Activated T-cell treated with anti-CD3 and anti-CD28 coated beads, Interleukin-2, amount 50 U/mL, for 4 hours (primary cell): ENCODE measurements around the gene TRAF3. TPM values are rescaled to one million over a fixed set of nuclear protein-coding genes. Genes with fewer than 3 reads are reported as not detected.
"Not testable (repeated sequence)": the region's sequence is repeated elsewhere in the genome, so short reads cannot be mapped to it uniquely, and the experiment has no call there.

Source experiments
- ATAC-seq, 2 donors: fragments of 200-7000 bp; cut with Tn5 transposase; one replicate each; pipeline ENCODE4 v1.10.0; 2021
- DNase-seq: peaks from one replicate; pipeline ENCODE4 v3.0.0-alpha.2; 2020
- H3K27me3 Mint-ChIP-seq: one replicate; pipeline ENCODE4 v1.8.0; 2021; ENCODE audit warnings: low read depth, mixed read lengths
- H3K36me3 Mint-ChIP-seq: one replicate; pipeline ENCODE4 v1.8.0; 2022; ENCODE audit warnings: mixed read lengths; ENCODE audit not compliant: insufficient read depth
- H3K4me1 Mint-ChIP-seq: one replicate; pipeline ENCODE4 v1.8.0; 2021; ENCODE audit warnings: low read depth, mixed read lengths
- H3K4me3 Mint-ChIP-seq: one replicate; pipeline ENCODE4 v1.8.0; 2021; ENCODE audit warnings: mild to moderate bottlenecking, moderate library complexity, mixed read lengths
- H3K9me3 Mint-ChIP-seq: one replicate; pipeline ENCODE4 v1.8.0; 2021; ENCODE audit warnings: mixed read lengths
- total RNA-seq, 3 donors: library from RNA; stranded (reverse); gene quantifications; one replicate each; pipeline ENCODE4 v1.2.1, GENCODE V29; 2021

Gene TRAF3
- total RNA-seq, 3 donors from 2014 or later = 76.0 to 91.0 (median 78.1) TPM

DNA sequence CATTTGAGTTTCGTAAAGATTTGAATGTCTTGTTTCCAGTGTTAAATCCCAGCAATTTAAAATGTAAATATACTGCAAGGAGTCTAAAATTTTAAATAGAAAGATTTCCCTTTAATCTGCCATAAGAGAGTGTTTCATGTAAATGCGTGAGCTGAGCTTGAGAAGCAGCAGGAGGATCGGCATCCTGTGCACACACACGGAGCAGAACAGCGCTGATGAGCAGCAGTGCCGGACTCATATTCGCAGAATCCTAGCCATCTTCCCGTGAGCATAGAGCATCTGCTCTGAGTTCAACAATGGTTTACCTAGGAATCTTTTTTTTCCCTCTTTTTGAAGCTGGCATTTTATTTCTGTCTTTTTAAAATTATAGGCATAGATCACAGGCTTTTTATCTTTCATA lies 115.4 kb downstream of the TRAF3 start:
- peaks cover 47% of the 10 kb centered on the region for H3K36me3 Mint-ChIP-seq

DNA sequence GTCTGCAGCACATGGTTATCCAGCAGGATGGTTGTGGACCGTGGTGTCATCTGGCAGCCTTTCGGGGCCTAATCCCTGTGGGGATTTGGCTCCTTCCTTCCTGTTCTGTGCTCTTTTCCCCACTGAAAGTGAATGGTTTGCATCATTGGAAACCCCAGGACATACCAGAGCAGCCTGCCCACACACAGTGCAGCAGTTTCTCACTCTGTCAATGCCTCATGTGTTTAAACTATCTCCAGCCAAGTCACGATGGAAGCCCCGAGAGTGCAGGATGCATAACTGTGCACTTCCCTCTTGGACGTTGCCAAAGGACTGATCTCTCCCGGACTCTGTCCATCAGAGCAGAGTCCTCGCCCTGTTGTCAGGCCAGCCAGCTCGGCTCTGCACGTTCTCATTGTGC lies 116.2 kb downstream of the TRAF3 start:
- ATAC-seq = no peak

More for the DNA sequence above, 115.4 kb downstream of the TRAF3 start:
- Mint-ChIP-seq H3K4me1 (no peaks in the 10 kb centered on the region), H3K9me3 (no peaks in the 10 kb centered on the region), H3K27me3 (no peaks in the 10 kb centered on the region), H3K4me3 (no peak overlapping the region)
- DNase-seq (no peak), ATAC-seq (no peak)

DNA sequence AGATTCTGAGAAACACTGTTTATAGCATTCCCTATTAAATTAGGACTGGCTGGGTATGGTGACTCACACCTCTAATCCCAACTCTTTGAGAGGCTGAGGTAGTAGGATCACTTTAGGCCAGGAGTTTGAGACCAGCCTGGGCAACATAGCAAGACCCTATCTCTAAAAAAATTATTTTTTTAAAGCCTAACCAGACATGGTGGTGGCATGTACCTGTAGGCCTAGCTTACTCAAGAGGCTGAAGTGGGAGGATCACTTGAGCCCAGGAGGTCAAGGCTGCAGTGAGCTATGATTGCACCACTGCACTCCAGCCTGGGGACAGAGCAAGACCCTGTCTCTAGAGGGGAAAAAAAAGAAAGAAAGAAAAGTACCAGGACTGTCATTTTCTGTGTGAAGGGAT lies 119.5 kb downstream of the TRAF3 start:
- DNase-seq, H3K27me3 Mint-ChIP-seq, H3K4me3 Mint-ChIP-seq, H3K9me3 Mint-ChIP-seq, ATAC-seq: not testable (repeated sequence)
- H3K4me1 Mint-ChIP-seq = peaks cover 21% of the 10 kb centered on the region
- H3K36me3 Mint-ChIP-seq = peaks cover 45% of the 10 kb centered on the region

More for the DNA sequence above, 116.2 kb downstream of the TRAF3 start:
- Mint-ChIP-seq H3K36me3 (peaks cover 49% of the 10 kb centered on the region), H3K4me1 (peaks cover 4% of the 10 kb centered on the region), H3K4me3 (no peak overlapping the region), H3K27me3 (no peaks in the 10 kb centered on the region), H3K9me3 (no peaks in the 10 kb centered on the region)
- DNase-seq = no peak

DNA sequence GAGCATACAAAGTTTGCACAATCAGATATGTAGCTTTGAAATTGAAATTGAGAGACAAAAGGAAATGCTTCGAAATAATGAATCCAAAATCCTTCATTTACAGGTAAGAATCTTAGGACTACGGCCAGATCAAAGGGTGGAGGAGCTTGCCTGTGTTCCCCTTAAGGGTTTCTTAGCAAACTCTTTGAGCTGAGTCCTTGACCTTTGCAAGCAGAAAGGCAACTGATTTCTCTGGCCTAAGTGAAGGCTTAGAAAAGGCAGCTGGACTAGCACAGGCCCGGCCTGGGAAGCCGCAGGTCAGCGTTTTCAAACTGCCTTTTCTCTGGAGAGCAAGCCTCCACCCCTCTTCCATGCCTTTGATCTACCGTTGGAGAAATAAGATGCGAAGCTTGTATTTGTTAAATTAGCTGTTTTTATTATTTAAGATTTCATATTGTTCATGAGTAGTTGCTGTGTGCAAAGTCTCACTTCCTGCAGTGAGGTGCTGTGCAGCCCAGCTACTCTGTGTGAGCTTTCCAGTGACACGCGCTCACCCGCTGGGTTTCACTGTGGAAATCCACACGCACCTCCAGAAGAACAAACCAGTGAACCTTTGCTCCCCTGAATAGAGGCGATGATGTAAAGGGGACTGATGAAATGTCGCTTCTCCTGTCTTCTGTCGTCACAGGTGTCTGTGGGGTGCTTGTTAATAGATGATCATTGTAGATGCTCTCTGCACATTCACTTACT lies 120.2 kb downstream of the TRAF3 start:
- ATAC-seq (no peak), DNase-seq (no peak)
- Mint-ChIP-seq H3K27me3 (no peaks in the 10 kb centered on the region), H3K9me3 (no peaks in the 10 kb centered on the region), H3K36me3 (peaks cover 40% of the 10 kb centered on the region), H3K4me3 (no peak overlapping the region), H3K4me1 (peaks cover 21% of the 10 kb centered on the region)

DNA sequence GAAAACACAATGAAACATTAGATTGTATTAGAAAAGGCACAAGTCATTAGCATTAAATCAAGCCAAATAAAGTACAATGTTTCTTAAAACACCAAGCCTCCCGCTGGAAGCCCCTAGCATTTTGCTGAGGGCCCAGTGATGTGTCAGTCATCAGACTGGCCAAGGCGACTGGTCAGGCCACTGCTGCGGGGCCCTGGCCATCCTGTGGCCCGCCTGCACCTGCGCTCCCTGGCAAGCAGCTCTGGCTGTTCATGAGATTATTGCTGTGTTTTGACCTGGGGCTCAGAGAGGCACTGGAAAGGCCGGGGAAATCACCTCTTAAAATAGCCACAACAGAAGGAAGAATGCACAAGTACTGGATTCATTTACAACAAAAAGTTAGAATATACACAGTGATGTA lies 121.0 kb downstream of the TRAF3 start:
- Mint-ChIP-seq H3K9me3 (no peaks in the 10 kb centered on the region), H3K4me3 (no peak overlapping the region), H3K27me3 (no peaks in the 10 kb centered on the region), H3K36me3 (peaks cover 39% of the 10 kb centered on the region), H3K4me1 (peaks cover 21% of the 10 kb centered on the region)
- ATAC-seq (no peak), DNase-seq (no peak)

DNA sequence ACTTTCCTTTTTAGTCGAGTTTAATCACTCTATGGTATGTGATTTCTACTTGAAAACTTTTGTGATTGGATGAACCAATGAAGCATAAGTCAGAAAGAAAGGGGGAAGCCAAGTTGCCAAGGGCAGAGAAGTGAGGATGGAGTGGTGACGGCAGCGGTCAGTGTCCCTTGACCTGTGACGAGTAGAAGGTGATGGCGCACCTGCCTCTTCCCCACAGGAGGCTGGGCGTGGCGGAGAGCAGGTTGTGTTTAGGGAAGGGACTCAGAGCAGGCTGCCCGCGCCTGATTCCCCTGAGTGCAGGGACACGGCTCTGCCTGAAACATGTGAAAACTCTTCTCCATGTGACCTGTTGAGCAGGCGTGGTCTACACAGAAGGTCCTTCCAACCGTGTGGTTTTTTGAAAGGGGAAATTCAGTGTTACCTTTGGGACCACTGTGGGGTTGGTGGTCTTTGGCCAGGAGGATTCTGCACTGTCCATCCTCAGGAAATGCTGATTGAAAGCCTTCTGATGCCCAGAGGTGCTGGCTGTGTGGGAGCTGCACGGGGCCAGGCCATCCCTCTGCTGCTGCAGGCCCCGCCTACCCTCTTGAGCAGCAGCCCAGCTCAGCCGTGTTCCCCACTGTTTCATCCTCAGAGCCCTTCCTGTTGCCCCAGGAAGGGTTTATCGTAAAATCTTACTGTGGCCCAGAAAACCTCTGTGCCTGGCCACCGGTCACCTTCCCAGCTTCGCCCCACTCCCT lies 121.7 kb downstream of the TRAF3 start:
- Mint-ChIP-seq H3K27me3 (no peaks in the 10 kb centered on the region), H3K4me1 (peaks cover 21% of the 10 kb centered on the region), H3K9me3 (no peaks in the 10 kb centered on the region), H3K4me3 (no peak overlapping the region), H3K36me3 (peaks cover 40% of the 10 kb centered on the region)
- ATAC-seq = no peak
- no peak for DNase-seq

DNA sequence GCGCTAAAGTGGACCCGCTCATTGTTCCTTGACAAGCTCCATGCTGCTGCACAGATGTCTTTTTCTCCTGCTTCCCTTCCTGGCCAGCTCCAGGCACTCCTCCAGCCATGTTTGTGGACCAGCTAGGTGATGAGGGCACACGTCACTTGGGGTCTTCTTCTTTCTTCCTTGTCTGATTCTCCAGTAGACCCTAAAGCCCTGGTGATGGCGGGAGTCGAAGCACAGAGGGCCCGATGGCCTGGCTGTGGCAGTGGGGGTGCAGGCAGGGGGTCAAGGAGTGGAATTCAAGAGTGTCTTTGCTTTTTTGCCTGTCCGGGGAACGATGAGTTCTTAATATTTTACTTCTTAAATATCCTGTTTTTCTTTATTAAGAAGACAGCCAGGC lies 122.3 kb downstream of the TRAF3 start:
- DNase-seq (no peak), ATAC-seq (no peak)
- Mint-ChIP-seq H3K4me1 (peaks cover 21% of the 10 kb centered on the region), H3K4me3 (no peak overlapping the region), H3K36me3 (peaks cover 37% of the 10 kb centered on the region), H3K9me3 (no peaks in the 10 kb centered on the region), H3K27me3 (no peaks in the 10 kb centered on the region)

DNA sequence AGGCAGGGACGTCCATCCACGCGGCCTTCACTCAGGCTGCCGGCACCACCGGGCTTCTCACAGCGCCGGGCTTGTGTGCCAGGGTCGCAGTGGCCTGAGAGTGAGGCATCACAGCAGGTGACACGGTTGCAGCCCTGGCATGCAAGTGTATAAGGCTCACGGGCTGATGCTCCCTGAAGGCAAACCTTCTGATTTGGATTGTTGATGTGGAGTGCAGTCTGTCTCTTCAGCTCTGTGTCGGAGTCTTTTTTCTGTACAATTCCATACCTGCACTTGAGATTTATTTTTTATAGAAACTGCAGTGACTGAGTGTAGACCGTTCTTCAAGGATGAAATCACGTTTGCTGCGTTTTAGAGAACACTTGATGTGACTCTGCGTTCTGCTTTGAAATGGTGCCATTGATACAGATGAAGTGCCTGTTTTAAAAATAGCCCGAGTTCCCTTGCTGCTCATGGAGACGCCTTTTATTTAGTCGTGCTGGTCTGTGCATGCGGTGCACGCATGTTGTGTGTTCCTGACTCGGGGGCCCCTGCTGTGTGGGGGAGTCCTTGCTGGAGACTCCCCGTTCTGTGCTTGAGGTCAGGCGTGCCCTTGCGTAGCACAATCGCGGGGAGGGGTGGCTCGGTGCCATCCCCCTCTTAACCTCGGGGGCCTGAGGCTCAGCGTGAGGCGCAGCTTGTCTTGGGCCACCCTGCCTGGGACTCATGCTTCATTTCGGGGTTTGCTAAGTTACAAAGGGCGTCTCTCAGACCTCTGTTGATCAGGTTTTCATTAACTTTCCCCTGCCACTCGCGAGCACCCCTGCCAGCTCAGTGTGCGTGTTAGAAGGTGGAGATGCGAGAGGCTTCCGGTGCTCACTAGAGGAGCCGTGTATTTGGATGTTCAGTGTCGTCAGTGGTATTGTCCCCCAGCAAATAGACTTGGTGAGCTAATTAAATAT lies 123.7 kb downstream of the TRAF3 start:
- H3K4me1 Mint-ChIP-seq = peaks cover 21% of the 10 kb centered on the region
- H3K4me3 Mint-ChIP-seq = peak overlapping the region; percentile 39
- no peaks in the 10 kb centered on the region for H3K9me3 Mint-ChIP-seq
- H3K36me3 Mint-ChIP-seq = peaks cover 39% of the 10 kb centered on the region
- DNase-seq (no peak), ATAC-seq (peak; percentile 44 to 49)
- H3K27me3 Mint-ChIP-seq = no peaks in the 10 kb centered on the region

DNA sequence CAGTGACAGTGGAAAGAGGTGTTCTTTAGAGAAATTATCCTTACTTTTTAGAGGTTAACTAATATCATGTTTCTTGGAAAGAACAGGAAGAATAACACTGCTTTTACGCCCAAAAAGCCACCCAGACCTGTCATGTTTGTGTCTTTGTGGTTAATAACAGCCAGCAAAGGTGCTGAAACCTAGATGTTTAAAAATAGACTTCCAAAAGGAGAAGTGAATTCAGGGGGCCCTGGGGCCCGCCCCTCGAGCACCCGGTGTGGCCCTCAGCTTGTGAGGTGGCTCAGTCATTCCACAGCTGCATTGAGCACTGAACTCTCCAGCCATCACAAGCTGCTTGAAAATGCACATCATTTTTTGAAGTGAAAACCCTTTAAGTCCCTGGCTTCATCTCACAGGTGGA lies 124.4 kb downstream of the TRAF3 start:
- peaks cover 40% of the 10 kb centered on the region for H3K36me3 Mint-ChIP-seq
- ATAC-seq (no peak), DNase-seq (no peak)
- H3K27me3 Mint-ChIP-seq = no peaks in the 10 kb centered on the region
- H3K9me3 Mint-ChIP-seq = no peaks in the 10 kb centered on the region
- no peak overlapping the region for H3K4me3 Mint-ChIP-seq
- H3K4me1 Mint-ChIP-seq = peaks cover 21% of the 10 kb centered on the region

DNA sequence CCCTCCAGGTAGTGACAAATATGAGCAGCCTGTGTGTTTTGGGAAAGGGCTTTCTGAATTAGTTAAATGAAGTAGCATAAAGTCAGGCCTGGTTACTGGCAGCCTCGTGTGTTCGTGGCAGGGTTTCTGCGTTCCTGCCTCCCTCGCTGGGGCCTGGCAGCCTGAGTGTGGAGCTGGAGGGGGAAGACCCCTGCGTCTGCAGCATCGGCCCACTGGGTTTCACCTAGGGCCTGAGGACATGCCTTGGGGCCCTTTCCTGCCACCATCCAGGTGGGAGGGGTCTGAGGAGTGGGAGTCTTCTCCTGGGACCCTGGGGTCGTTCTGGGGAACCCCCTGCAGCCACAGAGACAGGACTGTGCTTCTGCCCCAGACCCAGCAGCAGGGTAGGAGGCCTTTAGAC lies 124.8 kb downstream of the TRAF3 start:
- Mint-ChIP-seq H3K4me3 (no peak overlapping the region), H3K27me3 (no peaks in the 10 kb centered on the region), H3K4me1 (peaks cover 21% of the 10 kb centered on the region), H3K36me3 (peaks cover 42% of the 10 kb centered on the region), H3K9me3 (no peaks in the 10 kb centered on the region)
- no peak for ATAC-seq
- DNase-seq = no peak

DNA sequence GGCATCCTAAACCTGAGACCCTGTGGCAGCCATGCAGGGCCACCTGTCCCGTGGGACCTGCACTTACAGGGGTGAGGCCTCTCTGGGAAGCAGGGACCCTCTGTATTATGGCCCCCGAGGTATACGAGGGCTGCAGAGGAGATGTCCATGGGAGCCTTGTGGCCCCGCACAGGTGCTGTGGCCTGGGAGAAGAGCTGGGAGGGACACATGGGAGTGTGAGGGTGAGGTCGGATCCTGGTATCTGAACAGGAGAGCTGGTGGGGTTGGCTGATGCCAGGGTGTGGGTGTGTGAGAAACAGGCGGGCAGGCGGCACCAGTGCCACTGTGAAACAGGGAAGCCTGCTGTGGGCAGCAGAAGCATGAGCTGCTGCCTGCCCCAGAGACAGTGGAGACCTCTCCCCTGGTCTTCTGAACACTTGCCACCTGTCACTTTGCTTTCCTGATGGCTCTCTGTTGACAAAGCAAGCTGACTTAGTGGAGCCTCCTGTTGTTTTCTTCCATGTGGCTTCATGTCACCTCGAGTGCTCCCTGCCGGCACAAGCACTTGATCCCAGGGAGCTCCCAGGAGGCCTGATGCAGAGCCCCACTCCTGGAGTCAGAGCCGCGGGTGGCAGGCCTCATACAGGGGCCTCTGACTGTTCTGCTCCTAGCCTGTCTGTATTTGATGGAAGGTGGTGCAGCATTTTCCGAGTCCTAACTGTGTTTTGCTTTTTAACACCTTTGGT lies 125.4 kb downstream of the TRAF3 start:
- Mint-ChIP-seq H3K36me3 (peaks cover 40% of the 10 kb centered on the region), H3K27me3 (no peaks in the 10 kb centered on the region), H3K4me3 (peak overlapping the region; percentile 37), H3K9me3 (no peaks in the 10 kb centered on the region), H3K4me1 (peaks cover 21% of the 10 kb centered on the region)
- ATAC-seq = no peak
- no peak for DNase-seq

DNA sequence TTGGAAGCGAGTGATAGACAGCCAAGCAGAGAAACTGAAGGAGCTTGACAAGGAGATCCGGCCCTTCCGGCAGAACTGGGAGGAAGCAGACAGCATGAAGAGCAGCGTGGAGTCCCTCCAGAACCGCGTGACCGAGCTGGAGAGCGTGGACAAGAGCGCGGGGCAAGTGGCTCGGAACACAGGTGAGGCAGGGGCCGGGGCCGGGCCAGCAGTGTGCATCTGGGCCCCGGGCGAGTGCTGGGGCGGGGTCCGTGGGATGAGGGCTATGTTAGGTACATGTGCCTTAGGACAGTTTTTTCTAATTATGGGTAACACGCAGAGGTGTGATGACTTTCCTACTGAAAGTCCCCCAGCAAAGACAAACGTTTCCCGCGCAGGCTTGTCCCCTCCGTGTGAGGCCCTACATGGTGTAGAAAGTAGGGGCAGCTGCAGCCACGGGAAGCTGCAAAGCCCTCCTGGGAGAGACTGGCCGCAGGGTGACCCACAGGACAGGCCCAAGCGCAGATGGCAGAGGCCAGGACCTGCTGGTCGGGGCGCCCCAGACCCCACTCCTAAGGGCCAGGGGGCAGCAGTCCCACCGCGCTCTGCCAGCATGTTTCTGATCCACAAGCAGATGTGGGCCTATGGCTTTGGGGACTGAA lies 126.1 kb downstream of the TRAF3 start:
- H3K4me3 Mint-ChIP-seq = peak overlapping the region; percentile 37
- ATAC-seq (no peak), DNase-seq (no peak)
- H3K9me3 Mint-ChIP-seq = no peaks in the 10 kb centered on the region
- H3K4me1 Mint-ChIP-seq = peaks cover 17% of the 10 kb centered on the region
- peaks cover 40% of the 10 kb centered on the region for H3K36me3 Mint-ChIP-seq
- H3K27me3 Mint-ChIP-seq = no peaks in the 10 kb centered on the region

DNA sequence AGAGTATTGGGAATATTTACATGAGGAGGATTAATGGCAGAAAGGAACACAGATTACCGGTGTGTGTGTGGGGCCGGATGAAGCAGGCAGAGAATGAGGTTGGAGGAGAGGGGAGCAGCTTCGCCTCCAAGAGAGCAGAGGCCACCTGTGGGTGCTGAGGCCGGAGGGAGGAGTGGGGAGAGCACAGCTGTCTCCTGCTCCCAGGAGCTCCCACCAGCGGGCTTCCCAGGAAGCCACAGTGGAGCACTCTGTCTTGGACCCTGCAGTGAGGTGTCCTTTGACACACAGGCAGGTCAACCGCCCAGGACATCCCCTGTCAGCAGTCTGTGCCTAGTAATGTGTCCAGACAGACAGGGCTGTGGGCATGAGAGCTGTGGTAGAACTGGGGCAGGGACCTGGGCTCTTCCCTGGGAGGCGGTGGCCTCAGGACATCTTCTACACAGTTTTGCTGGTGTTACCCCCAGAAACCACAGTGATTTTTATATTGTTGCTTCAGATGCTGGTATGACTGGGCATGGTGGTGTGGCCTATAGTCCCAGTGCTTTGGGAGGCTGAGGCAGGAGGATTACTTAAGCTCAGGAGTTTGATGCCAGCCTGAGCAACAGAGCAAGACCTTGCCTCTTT lies 126.8 kb downstream of the TRAF3 start:
- Mint-ChIP-seq H3K4me1 (peaks cover 13% of the 10 kb centered on the region), H3K36me3 (peaks cover 36% of the 10 kb centered on the region), H3K27me3 (no peaks in the 10 kb centered on the region), H3K4me3 (no peak overlapping the region), H3K9me3 (no peaks in the 10 kb centered on the region)
- ATAC-seq = no peak
- no peak for DNase-seq
